Ramos (cell line): ENCODE results near the gene ST8SIA6.

ENCODE experiments used
- in situ Hi-C: fragments of 300-500 bp; cut with MboI; formaldehyde crosslinking; loops from one replicate; pipeline ENCODE4 v1.14.3; 2022; ENCODE audit warnings: low sequenced_read_pairs; ENCODE audit not compliant: unreplicated experiment

ST8SIA6 gene

GRCh38 chr10:17460756-17461155 is 6.4 kb upstream of the ST8SIA6 start:
- in situ Hi-C loops, result no loop called here

DNA sequence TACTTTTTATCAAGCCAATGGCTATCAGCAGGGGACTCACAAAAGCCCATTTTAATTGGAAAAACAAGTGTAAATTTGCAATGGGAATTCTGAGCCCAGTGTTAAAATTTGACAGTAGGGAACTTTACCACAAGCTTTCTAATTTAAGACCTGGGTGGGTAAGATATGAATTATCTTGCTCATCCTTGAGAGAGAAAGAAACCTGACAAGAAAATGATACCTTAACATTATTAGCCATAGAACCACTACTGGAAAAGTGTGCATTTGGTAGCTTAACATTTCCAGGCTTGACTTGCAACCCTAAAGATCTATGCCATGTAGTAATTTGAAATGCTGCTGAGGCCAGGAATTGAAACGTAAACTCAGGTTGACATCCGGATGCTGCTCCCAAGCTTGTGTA is 2.7 kb upstream of the ST8SIA6 start:
- in situ Hi-C loops, result no loop called here

GRCh38 chr10:17456032-17456548 is 1.7 kb upstream of the ST8SIA6 start:
- in situ Hi-C loops, result no loop called here

DNA sequence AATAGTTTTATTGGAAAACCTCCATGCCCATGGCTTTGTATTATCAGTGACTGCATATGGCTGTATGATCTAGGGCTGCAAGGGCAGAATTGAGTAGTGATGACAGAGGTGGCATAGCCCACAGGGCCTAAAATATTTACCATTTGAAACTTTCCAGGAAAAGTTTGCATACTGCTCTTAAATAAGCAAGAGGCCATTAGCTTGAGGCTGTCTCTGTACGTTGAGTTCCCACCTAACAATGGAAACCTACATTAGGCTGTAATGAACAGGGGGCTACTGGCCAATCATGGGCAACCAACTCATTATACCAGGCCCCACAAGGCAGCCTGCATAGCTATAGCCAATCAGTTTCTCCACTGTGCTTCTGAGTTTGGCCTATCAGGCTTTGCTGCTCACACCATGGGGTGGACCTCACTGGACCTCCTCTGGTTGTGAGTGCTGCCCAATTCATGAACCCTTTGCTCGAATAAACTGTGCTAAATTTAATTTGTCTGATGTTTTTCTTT is 673 bp upstream of the ST8SIA6 start:
- in situ Hi-C loops, result no loop called here

- in situ Hi-C loops, result no loop called here
Observed at GRCh38 chr10:17453373-17454091, 863 bp downstream of the ST8SIA6 start.

DNA sequence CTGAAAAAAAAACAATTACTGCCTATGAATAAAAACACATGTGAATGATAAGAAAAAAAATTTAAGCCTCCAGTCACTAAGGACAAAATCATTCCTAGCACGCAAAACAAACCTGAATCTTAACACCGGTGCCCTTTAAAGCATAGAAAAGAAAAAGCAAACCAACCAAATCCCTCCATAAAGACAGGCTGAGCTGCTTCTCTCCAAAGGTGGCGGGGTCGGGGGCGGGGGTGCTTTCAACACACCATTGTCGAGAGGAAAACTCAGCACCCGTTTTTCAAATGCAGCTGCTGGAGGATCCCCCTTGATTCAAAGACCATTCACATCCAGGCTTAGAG is 1.4 kb downstream of the ST8SIA6 start:
- in situ Hi-C loops, result no loop called here

DNA sequence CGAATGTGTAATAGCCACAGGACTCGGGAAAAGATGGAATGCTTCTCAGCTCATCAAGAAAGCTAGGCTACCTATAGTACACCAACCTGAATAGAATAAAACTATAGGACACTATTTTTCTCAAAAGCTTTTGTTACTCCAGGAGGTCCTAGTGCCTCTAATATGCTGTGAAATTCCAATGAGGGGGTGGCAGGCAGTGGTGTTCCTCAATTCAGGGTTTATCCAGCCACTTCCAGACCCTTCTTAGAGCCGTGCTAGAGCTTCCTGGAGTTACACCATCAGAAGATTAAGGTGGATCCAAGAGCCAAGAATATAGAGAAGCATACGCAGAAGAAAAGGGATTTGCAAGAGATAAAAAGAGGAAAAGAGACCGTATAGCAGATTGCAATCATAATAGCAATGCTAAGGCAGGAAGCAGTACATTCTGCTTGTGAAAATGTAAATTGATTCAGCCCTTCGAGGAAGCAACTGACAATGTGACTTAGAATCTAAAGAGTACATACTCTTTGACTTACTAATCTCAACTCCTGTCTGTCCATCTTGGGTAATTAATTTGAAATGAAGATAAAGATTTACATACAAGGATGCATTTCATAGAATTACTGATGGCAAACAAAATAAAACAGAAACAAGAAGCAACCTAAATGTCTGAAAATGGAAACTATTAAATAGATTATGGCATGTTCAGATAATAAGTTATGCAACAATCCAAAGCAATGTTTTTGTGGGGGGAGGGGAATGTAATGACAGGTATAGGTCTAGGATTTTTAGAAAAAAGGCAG is 2.1 kb downstream of the ST8SIA6 start:
- in situ Hi-C loops, result no loop called here

DNA sequence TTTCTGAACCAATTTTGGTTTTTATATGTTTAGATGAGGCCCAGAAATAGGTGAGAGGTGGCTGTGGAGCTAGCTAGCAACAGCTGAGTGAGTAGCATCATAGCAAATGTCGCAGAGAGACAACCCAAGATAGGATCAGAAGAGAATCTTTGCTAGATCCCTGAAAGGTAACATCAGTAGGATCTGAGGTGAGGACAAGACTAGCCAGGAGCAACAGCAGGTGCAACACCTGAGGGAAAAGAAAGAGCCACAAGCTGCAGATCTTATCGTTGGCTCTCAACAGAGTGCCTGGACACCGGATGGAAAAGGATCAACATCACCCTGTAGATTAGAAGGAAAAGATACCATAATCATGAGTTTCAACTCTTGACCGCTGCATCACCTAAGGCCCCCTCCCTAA is 4.4 kb downstream of the ST8SIA6 start:
- in situ Hi-C loops, result no loop called here

- in situ Hi-C loops, result loop anchor here (25.0 kb wide), 1 partner anchor 608 kb away; no protein-coding TSS in a partner anchor
Observed at GRCh38 chr10:17445400-17445998, 8.9 kb downstream of the ST8SIA6 start.

- in situ Hi-C loops, result loop anchor here (25.0 kb wide), 1 partner anchor 607 kb away; no protein-coding TSS in a partner anchor
Observed at GRCh38 chr10:17444388-17444714, 10.0 kb downstream of the ST8SIA6 start.

- in situ Hi-C loops, result loop anchor here (25.0 kb wide), 1 partner anchor 607 kb away; no protein-coding TSS in a partner anchor
Observed at GRCh38 chr10:17443707-17444387, 10.5 kb downstream of the ST8SIA6 start.

GRCh38 chr10:17438583-17438982 is 15.8 kb downstream of the ST8SIA6 start:
- in situ Hi-C loops, result loop anchor here (25.0 kb wide), 1 partner anchor 601 kb away; no protein-coding TSS in a partner anchor

DNA sequence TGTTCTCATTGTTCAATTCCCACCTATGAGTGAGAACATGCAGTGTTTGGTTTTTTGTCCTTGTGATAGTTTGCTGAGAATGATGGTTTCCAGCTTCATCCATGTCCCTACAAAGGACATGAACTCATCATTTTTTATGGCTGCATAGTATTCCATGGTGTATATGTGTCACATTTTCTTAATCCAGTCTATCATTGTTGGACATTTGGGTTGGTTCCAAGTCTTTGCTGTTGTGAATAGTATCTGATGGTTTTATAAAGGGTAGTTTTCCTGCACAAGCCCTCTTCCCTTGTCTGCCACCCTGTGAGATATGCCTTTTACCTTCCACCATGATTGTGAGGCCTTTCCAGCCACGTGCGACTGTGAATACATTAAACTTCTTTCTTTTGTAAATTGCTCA is 17.8 kb downstream of the ST8SIA6 start:
- in situ Hi-C loops, result loop anchor here (25.0 kb wide), 1 partner anchor 599 kb away; no protein-coding TSS in a partner anchor

DNA sequence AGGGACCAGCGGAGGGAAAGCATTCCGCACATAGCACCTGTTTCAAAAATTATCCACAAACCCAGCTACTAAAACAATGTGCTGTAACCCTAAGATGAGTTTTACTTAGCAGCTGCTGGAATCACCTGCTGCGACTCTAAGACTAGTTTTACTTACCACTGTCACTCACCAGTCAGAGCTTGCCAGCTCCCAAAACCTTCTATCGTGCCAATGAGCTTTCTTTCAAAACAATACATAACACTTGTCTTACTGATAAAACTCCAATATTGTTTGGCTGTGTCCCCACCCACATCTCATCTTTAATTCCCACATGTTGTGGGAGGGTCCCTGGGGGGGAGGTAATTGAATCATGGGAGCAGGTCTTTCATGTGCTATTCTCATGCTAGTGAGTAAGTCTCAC is 18.4 kb downstream of the ST8SIA6 start:
- in situ Hi-C loops, result loop anchor here (25.0 kb wide), 1 partner anchor 599 kb away; no protein-coding TSS in a partner anchor

GRCh38 chr10:17435187-17435586 is 19.2 kb downstream of the ST8SIA6 start:
- in situ Hi-C loops, result loop anchor here (25.0 kb wide), 1 partner anchor 598 kb away; no protein-coding TSS in a partner anchor

DNA sequence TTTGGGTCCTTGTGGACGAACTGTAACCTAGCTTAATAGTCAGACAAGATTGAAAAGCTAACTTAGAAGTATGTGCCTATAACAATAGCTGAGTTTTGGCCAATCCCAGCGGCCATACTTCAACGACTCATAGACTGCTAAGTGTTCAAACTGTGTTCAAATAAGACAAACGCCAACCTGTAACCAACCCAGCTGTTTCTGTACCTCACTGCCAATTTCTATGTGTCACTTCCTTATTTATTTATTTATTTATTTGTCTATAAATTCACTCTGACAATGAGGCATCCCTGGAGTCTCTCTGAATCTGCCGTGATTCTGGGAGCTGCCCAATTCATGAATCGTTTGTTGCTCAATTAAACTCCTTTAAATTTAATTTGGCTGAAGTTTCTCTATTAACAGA is 21.7 kb downstream of the ST8SIA6 start:
- in situ Hi-C loops, result loop anchor here (25.0 kb wide), 1 partner anchor 595 kb away; no protein-coding TSS in a partner anchor

DNA sequence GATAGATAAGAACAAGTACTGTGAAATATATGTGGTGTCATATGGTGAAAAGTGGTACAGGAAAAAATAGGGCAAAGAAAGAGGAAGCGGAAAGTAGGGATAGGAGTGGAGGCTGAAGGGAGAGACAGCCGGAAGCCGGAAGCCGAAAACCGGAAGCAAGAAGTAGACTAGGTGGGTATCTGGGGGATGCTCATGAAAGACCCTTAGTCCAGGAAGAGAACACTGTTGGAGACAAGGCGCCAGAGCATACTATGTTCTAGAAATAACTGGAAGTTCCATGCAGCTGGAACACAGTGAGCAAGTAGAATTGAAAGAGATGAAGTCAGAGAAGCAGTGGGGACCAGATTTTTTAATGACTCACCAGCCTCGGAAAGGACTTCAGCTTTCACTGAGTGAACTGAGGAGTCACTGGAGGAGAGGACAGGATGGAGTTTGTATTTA is 22.5 kb downstream of the ST8SIA6 start:
- in situ Hi-C loops, result loop anchor here (25.0 kb wide), 1 partner anchor 595 kb away; no protein-coding TSS in a partner anchor

DNA sequence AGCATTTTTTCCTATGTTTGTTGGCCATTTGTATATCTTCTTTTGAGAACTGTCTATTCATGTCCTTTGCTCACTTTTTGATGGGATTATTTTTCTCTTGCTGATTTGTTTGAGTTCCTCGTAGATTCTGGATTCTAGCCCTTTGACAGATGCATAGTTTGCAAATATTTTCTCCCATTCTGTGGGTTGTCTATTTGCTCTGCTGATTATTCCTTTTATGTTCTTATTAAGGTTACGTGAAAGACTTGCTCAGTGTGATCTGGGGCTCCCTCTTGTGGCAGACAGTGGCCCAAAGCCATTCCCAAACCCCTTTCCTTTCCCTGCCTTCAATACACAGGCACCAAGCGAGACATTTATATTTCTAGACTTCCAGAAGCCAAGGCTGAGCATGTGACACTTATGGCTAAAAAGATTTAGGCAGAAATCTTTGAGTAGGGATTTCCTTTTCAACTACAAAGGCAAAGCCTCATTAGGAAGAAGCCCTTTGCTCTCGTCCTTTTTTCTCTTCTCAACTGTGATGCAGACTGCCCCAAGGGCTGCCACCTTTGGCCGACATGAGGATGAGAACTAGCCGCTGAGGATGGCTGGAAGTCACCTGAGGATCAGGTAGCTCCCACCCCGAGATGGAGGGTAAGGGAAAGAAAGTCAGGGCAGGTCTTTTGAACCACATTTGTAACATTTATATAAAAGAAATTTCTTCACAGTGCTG is 23.6 kb downstream of the ST8SIA6 start:
- in situ Hi-C loops, result loop anchor here (25.0 kb wide), 1 partner anchor 594 kb away; no protein-coding TSS in a partner anchor

GRCh38 chr10:17429490-17429889 is 24.9 kb downstream of the ST8SIA6 start:
- in situ Hi-C loops, result loop anchor here (25.0 kb wide), 1 partner anchor 592 kb away; no protein-coding TSS in a partner anchor
